GM18520 (cell line): ENCODE results near the gene RALGPS2.
"Not testable (repeated sequence)": the region's sequence is repeated elsewhere in the genome, so short reads cannot be mapped to it uniquely, and the experiment has no call there.

ENCODE experiments used
- ATAC-seq: cut with Tn5 transposase; IDR thresholded peaks from one replicate; pipeline ENCODE4 v1.9.1; 2021; ENCODE audit not compliant: unreplicated experiment

Gene RALGPS2

DNA sequence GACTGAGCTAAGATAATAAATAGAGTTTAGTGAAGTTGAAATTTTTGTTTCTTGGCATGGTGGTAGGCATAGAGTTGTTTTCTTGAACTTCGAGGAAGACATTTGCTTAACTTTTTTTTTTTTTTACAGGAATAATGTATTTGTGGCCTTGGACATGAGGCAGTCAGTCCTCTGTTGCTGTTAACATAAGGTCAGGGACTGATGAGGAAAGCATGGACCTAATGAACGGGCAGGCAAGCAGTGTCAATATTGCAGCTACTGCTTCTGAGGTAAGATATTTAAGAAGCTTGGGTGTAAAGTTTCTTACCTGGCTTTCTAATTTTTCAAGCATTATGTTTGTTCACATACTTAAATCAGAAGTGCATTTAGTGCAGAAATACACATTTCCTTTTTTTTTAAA, 51.5 kb downstream of the RALGPS2 start:
- ATAC-seq: no peak

DNA sequence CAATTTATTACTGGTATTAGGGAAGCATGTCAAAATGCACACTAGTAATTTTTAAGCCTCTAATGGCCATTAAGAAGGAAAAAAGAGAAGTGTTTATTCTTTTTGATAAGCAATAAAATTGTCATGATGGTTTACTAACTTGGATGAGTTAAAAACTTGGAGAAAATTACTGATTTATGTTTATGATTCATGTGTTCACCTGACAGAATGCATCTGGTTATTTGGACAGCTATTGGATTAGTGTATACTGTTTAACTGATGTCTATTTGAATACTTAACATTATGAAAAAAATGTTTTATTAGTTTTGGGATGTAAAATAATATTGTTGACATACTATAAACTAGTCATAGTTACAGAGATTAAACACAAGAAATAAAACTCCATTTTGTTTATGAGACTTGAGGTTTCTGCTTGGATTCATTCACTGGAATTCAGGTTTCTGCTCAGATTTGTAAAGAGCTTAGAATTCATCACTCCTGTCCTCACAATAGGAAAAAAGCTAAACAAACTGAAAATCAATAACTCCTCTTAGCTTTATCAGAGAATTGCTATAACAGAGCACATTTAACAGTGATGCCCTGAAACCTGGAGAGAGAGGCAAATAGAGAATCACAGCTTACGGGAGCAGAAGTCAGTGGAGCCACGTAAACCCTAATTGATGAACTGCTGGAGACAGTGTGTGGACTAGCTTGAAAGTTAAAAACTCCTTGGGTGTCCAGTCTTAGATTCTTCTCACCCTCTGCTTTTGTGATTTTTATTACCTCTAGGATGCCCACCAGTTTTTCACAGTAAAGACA, 56.7 kb downstream of the RALGPS2 start:
- no peak for ATAC-seq

DNA sequence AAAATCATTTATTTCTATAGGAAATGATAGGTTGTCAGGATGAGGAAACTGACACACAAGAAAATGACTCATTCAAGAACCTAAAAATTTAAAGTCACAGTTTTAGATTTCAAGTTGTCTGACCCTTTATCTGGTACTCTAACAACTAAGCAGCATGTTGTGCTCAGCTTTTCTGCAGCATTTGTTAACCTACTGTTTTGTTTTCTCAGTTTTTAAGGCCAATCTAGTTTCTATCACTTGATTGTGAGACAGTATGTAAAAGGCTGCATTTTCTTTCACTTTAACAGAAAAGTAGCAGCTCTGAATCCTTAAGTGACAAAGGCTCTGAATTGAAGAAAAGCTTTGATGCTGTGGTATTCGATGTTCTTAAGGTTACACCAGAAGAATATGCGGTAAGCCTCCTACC, 59.1 kb downstream of the RALGPS2 start:
- ATAC-seq: no peak

DNA sequence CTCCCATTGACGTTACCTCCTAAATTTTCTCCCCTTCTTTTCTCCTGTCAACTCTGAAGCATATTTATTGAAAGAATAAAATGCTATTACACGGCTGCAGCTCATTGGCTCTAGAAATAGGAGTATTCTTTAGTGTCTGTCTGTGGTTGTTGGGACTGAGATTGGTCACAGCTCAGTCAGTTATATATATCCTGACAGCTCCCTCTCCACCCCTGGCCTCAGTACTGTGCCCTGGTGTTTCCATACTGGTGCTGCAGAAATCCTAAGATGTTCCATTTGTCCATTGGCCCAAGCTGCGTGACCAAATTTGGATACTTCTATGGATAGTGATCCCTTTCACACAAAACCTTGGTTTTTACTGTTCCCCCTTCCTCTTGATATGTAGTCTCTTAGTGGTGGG, 67.3 kb downstream of the RALGPS2 start:
- ATAC-seq: no peak

- no peak for ATAC-seq
These were observed 71.0 kb downstream of the RALGPS2 start for GRCh38 chr1:178796013-178796412.

- ATAC-seq: no peak
These were observed 72.5 kb downstream of the RALGPS2 start for GRCh38 chr1:178797590-178797989.

DNA sequence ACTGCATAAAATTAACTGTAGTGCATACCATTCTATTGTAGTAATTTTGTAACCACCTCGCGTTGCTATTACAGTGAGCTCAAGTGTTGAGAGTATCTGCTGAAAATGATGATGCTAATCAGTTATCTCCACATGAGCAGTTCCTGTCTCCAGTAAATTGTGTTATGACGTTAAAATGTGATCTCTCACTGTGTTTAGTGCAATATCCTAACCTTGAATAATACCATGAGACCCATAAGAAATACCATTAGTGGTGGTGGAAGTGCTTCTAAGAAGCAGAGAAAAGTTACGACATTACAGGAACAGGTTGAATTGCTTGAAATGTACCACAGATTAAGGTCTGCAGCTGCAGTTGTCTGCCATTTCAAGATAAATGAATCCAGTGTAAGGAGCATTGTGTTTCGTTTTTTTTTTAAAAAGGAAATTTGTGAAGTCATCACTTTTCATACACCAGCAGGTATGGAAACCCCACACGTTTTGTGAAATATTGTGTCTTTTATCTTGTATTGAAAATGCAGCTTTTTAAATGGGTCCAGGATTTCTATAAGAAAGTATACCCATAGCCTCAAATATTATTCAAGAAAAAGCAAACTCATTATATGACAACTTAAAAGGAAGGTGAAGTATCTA, 73.3 kb downstream of the RALGPS2 start:
- ATAC-seq: no peak

DNA sequence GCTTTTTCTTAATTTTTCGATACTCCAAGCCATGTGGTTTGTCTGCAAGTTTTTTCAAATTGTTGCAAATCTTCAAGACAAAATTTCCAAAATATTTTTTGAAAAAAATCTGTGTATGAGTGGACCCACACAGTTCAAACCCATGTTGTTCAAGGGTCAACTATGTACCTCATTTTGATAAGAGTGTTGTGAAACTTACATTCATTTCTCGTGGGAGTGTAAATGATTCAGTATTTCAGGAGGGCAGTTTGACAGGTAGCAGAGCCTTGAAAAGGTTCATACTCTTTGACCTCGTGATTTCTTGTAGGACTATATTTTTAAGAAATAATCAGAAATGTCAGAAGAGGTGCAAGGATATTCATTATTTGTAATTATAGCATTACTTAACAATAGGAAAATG, 77.8 kb downstream of the RALGPS2 start:
- no peak for ATAC-seq

DNA sequence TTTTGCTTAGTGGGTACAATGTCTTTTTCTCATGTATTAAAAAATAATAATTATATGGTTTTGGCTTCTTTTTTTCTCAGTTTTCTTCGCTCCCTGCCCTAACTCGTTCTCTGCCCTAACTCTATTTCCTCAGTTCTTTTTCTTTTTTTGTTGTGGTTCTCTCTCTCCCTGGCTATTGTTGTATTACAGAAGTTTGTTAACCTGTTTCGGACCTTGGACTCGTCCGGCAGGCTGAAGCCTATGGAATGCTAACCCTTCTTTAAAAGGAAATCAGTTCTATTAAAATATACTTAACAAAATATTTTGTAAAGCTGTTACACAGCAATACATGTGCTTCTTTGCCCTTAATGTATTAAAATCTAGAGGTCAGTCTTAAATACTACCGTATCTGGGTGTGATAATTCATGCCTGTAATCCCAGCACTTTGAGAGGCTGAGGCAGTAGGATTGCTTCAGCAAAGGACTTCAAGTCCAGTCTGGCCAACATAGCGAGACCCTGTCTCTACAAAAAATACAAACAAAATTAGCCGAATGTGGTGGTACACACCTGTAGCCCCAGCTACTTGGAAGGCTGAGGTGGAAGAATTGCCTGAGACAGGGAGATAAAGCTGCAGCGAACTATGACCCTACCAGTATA, 81.7 kb downstream of the RALGPS2 start:
- ATAC-seq: no peak

DNA sequence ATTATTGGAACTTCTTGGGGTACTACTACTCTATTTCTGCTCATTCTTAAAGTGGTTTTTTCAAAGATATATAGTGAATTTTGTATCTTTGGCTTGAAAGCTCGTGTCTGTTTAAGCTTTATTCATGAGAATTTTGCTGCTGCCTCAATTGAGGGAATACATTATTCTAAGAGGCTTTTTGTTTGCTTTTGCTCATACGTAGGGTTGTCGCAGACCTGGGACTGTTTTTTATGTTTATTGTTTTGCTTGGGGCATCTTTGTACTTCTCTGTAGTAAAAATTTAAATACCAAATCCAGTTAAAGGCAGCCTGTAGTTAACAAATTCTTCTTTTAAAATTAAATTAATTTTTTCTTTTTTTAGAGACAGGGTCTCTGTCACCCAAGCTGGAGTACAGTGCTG, 83.5 kb downstream of the RALGPS2 start:
- no peak for ATAC-seq

DNA sequence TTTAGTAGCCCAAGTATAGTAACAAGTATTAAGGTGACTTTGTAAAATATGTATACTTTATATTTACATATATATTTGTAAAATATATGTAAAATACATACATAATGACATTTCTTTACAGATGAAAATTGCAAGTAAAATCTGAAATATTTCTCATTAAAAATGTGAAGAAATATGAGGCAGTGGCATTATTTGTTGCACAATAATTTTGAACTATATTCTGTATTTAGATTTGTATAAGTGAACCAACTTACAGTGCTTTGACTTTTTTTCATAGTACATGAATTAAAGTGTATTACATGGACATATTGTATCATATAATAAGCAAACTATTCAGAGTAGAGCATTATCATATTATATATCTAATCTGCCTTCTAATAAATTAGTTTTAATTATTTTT, 85.5 kb downstream of the RALGPS2 start:
- ATAC-seq: no peak

DNA sequence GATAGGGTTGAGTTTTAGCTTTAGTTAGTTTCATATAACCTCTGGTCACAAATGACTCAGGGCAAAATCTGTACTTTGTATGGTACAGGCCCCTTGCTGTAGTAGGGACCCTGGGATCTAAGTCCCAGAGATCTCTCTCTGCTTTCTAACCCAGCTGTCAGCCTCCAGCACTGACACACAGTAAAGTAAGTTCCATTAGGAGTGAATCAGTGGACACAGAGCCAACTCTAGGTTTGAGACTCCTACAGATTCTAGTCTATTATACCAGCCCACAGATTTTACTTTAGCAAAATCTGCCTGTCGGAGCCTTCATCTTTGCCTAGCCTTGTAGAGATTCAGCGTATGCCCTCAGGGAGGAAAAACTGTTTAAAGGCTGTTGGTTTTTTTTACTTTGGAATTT, 93.4 kb downstream of the RALGPS2 start:
- ATAC-seq: no peak

- ATAC-seq: no peak
These were observed 94.1 kb downstream of the RALGPS2 start for GRCh38 chr1:178819123-178819522.

GRCh38 chr1:178821134-178821866, 96.3 kb downstream of the RALGPS2 start:
- ATAC-seq: no peak

DNA sequence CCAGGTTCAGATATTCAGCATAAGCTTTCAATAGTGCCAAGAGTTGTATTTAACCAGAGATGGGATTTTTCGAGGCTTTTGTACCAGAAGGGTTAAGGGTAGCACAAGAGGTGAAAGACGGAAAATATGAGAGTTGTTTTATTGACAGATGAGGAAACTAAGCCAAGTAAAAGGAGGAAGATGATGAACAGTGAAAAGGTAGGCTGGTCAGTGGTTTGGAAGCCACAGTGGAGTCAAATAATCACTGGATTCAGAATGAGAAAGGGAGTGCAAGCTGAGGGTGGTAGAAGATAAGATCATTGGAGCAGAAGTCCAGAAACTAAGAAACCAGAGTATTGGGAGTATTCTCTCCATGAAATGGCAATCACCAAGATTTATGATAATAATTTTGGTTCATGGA, 100.1 kb downstream of the RALGPS2 start:
- no peak for ATAC-seq

- no peak for ATAC-seq
These were observed 119.4 kb downstream of the RALGPS2 start for GRCh38 chr1:178844436-178844835.

- ATAC-seq: no peak
These were observed 121.3 kb downstream of the RALGPS2 start for GRCh38 chr1:178846306-178846705.

GRCh38 chr1:178847396-178847849, 122.4 kb downstream of the RALGPS2 start:
- ATAC-seq: no peak

DNA sequence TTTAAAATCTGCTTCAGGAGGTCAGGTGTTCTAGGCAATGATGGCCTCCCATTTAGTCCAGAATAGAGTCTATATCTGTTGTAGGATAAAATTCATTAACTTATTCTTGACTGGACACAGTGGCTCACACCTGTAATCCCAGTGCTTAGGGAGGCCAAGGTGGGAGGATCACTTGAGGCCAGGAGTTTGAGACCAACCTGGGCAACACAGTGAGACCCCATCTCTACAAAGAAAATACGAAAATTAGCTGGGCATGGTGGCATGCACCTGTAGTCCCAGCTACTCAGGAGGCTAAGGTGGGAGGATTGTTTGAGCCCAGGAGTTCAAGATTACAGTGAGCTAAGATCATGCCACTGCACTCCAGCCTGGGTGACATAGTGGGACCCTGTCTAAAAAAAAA, 122.9 kb downstream of the RALGPS2 start:
- ATAC-seq: not testable (repeated sequence)

GRCh38 chr1:178849918-178850317, 124.9 kb downstream of the RALGPS2 start:
- ATAC-seq: no peak

DNA sequence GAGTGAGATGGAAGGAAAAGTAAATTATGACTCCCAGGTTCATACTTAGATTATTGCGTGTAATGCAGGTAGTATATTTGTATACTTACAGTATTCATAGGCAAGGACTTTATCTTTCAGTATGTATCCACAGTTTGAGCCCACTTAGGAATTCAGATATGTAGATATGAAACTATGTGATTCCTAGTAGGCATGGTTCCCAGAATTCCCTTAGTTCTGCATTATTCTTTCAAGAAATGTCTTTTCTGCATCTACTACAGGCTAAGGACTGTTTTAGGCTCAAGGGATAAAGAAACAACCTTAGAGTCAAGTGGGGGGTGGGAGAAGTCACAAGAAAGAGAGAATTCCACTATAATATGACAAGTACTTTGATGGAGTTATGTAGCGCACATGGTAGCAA, 132.1 kb downstream of the RALGPS2 start:
- no peak for ATAC-seq
